Body of pancreas (tissue), 4 donors: ENCODE measurements around the gene EXD3.

Source experiments
- CTCF ChIP-seq, 7 experiments: fragments of 450-650 bp in 4 of 7; fragments of 200-600 bp in 3 of 7; sonication (generic) in 3 of 7; IDR thresholded peaks; one replicate each; pipeline ENCODE4 v1.5.1; 2016 to 2019; ENCODE audit warnings: antibody characterized with exemption in 7 of 7
- POLR2A ChIP-seq, 3 donors: fragments of 450-650 bp; IDR thresholded peaks; one replicate each; pipeline ENCODE4 v1.6.1; 2016; ENCODE audit warnings: antibody characterized with exemption in 3 of 3, mild to moderate bottlenecking in 2 of 3

- TF ChIP-seq CTCF (IDR thresholded peaks at IDR 0.05) (no peak), POLR2A (IDR thresholded peaks at IDR 0.05) (no peak)
Observed at GRCh38 chr9:137336735-137337134, 86.2 kb downstream of the EXD3 start.
